Panc1 (cell line): ENCODE data around the gene TMC4. TPM values are rescaled to one million over a fixed set of nuclear protein-coding genes. Genes with fewer than 3 reads are reported as not detected.
"Not testable (repeated sequence)": the region's sequence is repeated elsewhere in the genome, so short reads cannot be mapped to it uniquely, and the experiment has no call there.

ENCODE experiments used
- ATAC-seq: fragments of 200-7000 bp; cut with Tn5 transposase; 2 replicates; pipeline ENCODE4 v1.9.1; 2020; ENCODE audit warnings: mild to moderate bottlenecking, moderate library complexity
- BruUV-seq: library from RNA; stranded (reverse); fragments of 400-500 nt; replicated peaks from 2 replicates; lab custom pipeline; 2021; lab: Mats Ljungman, UMichigan
- CTCF ChIA-PET: fragments of 300-600 bp; sonication (Branson Sonifier 250); formaldehyde crosslinking; loops from one replicate; lab custom pipeline; 2022; ENCODE audit warnings: antibody characterized with exemption; lab: Charles Lee
- POLR2A ChIA-PET: fragments of 300-600 bp; sonication (Branson Sonifier 250); formaldehyde crosslinking; loops from one replicate; lab custom pipeline; 2022; ENCODE audit warnings: antibody characterized with exemption; lab: Charles Lee
- DNase-seq: peaks from one replicate; pipeline ENCODE4 v3.0.0-alpha.2; 2010; ENCODE audit warnings: low read depth, low spot score
- H3K27ac ChIP-seq: 2 replicates; pipeline ENCODE4 v1.5.1; 2011; ENCODE audit warnings: mild to moderate bottlenecking, low read length, inconsistent platforms
- H3K27me3 ChIP-seq: fragments of 200-500 bp; sonication (Bioruptor generic); 2 replicates; pipeline ENCODE4 v1.6.0; 2014; ENCODE audit warnings: low read length, inconsistent platforms; ENCODE audit not compliant: control insufficient read depth, insufficient read depth
- H3K36me3 ChIP-seq: fragments of 200-500 bp; sonication (Bioruptor generic); 2 replicates; pipeline ENCODE4 v1.5.1; 2014; ENCODE audit warnings: inconsistent platforms, mild to moderate bottlenecking, low read length, moderate library complexity; ENCODE audit not compliant: control insufficient read depth, insufficient read depth
- H3K4me1 ChIP-seq: 2 replicates; pipeline ENCODE4 v1.5.1; 2011; ENCODE audit warnings: inconsistent platforms, mild to moderate bottlenecking, low read length, moderate library complexity; ENCODE audit not compliant: control insufficient read depth, insufficient read depth
- H3K4me3 ChIP-seq, 2 experiments: 2 replicates each; pipeline ENCODE4 v1.5.1; 2011 to 2012; ENCODE audit warnings: low read depth in 2 of 2, low read length in 2 of 2, mild to moderate bottlenecking in 2 of 2, inconsistent platforms in 1 of 2, moderate library complexity in 1 of 2
- H3K9me3 ChIP-seq: fragments of 200-500 bp; sonication (Bioruptor generic); 2 replicates; pipeline ENCODE4 v1.5.1; 2014; ENCODE audit warnings: low read depth, mild to moderate bottlenecking, inconsistent platforms, low read length, moderate library complexity; ENCODE audit not compliant: control insufficient read depth, insufficient read depth
- POLR2AphosphoS5 ChIP-seq: IDR thresholded peaks from 2 replicates; pipeline ENCODE4 v1.6.1; 2012; ENCODE audit warnings: mild to moderate bottlenecking, low read depth, low read length, moderate library complexity
- SIN3A ChIP-seq: IDR thresholded peaks from 2 replicates; pipeline ENCODE4 v1.6.1; 2012; ENCODE audit warnings: low read depth, mild to moderate bottlenecking, low read length, moderate library complexity, borderline replicate concordance; ENCODE audit not compliant: insufficient read depth
- TCF7L2 ChIP-seq: IDR thresholded peaks from 2 replicates; pipeline ENCODE4 v1.6.1; 2011; ENCODE audit warnings: mild to moderate bottlenecking, low read depth, low read length, inconsistent platforms
- in situ Hi-C: cut with HindIII; loops from 2 replicates; pipeline ENCODE4 v1.10.0; 2016; ENCODE audit warnings: low sequenced_read_pairs, low pct_unique_long_range_greater_than_20kb
- intact Hi-C: fragments of 100-400 bp; cut with micrococcal nuclease; formaldehyde crosslinking; loops from one replicate; pipeline ENCODE4 v1.10.0; 2022; ENCODE audit not compliant: unreplicated experiment
- total RNA-seq: library from RNA; stranded (reverse); gene quantifications from one replicate; pipeline ENCODE4 v1.2.1, GENCODE V29; 2021; ENCODE audit not compliant: unreplicated experiment
- TF ChIP-seq, protein P1 (sequence below): fragments of 450-650 bp; IDR thresholded peaks from 2 replicates; pipeline ENCODE4 v1.5.1; 2017; ENCODE audit warnings: mild to moderate bottlenecking
- TF ChIP-seq, protein P2 (sequence below), 2 experiments: IDR thresholded peaks; 2 replicates each; pipeline ENCODE4 v1.6.1; 2011 to 2012; ENCODE audit warnings: low read depth in 2 of 2, control low read depth in 1 of 2, low read length in 1 of 2, mild to moderate bottlenecking in 1 of 2, moderate library complexity in 1 of 2; ENCODE audit not compliant: insufficient read depth in 1 of 2

Gene TMC4
- total RNA-seq, 1 experiment from 2014 or later = 5.1 TPM

GRCh38 chr19:54173951-54174834 is 1.2 kb upstream of the TMC4 start:
- peak; percentile 33 for ATAC-seq
- BruUV-seq = no TSS peak
- no peak overlapping the region for H3K4me3 ChIP-seq
- no peaks in the 10 kb centered on the region for H3K27me3 ChIP-seq
- no peaks in the 10 kb centered on the region for H3K9me3 ChIP-seq
- DNase-seq = no peak
- CTCF ChIA-PET = no interaction called here
- intact Hi-C loops (no loop called here), in situ Hi-C loops (no loop called here)
- TF ChIP-seq POLR2AphosphoS5 = peak; percentile 26; the same call in 1 of the 2 replicates
- TF ChIP-seq TCF7L2 = no peak
- no peak overlapping the region for H3K27ac ChIP-seq
- peaks cover 9% of the 10 kb centered on the region for H3K4me1 ChIP-seq
- H3K36me3 ChIP-seq = no peaks in the 10 kb centered on the region
- POLR2A ChIA-PET = interaction anchor here (0.6 to 1.4 kb wide), 3 partner anchors 15 to 37 kb away, joined by 3 read pairs; partner anchors contain the start of gene MBOAT7

GRCh38 chr19:54173359-54173699 is 369 bp upstream of the TMC4 start:
- BruUV-seq = no TSS peak
- H3K27ac ChIP-seq = no peak overlapping the region
- CTCF ChIA-PET = interaction anchor here (0.6 kb wide), 1 partner anchor 15 kb away, joined by 4 read pairs; no protein-coding TSS in a partner anchor
- in situ Hi-C loops = no loop called here
- intact Hi-C loops = no loop called here
- DNase-seq = no peak
- peaks cover 9% of the 10 kb centered on the region for H3K4me1 ChIP-seq
- TF ChIP-seq, protein P1, sequence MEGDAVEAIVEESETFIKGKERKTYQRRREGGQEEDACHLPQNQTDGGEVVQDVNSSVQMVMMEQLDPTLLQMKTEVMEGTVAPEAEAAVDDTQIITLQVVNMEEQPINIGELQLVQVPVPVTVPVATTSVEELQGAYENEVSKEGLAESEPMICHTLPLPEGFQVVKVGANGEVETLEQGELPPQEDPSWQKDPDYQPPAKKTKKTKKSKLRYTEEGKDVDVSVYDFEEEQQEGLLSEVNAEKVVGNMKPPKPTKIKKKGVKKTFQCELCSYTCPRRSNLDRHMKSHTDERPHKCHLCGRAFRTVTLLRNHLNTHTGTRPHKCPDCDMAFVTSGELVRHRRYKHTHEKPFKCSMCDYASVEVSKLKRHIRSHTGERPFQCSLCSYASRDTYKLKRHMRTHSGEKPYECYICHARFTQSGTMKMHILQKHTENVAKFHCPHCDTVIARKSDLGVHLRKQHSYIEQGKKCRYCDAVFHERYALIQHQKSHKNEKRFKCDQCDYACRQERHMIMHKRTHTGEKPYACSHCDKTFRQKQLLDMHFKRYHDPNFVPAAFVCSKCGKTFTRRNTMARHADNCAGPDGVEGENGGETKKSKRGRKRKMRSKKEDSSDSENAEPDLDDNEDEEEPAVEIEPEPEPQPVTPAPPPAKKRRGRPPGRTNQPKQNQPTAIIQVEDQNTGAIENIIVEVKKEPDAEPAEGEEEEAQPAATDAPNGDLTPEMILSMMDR = no peak
- TF ChIP-seq, protein P2, sequence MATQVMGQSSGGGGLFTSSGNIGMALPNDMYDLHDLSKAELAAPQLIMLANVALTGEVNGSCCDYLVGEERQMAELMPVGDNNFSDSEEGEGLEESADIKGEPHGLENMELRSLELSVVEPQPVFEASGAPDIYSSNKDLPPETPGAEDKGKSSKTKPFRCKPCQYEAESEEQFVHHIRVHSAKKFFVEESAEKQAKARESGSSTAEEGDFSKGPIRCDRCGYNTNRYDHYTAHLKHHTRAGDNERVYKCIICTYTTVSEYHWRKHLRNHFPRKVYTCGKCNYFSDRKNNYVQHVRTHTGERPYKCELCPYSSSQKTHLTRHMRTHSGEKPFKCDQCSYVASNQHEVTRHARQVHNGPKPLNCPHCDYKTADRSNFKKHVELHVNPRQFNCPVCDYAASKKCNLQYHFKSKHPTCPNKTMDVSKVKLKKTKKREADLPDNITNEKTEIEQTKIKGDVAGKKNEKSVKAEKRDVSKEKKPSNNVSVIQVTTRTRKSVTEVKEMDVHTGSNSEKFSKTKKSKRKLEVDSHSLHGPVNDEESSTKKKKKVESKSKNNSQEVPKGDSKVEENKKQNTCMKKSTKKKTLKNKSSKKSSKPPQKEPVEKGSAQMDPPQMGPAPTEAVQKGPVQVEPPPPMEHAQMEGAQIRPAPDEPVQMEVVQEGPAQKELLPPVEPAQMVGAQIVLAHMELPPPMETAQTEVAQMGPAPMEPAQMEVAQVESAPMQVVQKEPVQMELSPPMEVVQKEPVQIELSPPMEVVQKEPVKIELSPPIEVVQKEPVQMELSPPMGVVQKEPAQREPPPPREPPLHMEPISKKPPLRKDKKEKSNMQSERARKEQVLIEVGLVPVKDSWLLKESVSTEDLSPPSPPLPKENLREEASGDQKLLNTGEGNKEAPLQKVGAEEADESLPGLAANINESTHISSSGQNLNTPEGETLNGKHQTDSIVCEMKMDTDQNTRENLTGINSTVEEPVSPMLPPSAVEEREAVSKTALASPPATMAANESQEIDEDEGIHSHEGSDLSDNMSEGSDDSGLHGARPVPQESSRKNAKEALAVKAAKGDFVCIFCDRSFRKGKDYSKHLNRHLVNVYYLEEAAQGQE (IDR thresholded peaks at IDR 0.05; ENCODE audit: insufficient read depth in 1 of 2, low read depth in 2 of 2, low read length in 1 of 2) = no peak
- TF ChIP-seq TCF7L2 (no peak), POLR2AphosphoS5 (no peak; the same call in 1 of the 2 replicates), SIN3A (no peak)
- H3K27me3 ChIP-seq = no peaks in the 10 kb centered on the region
- H3K4me3 ChIP-seq = no peak overlapping the region
- no peaks in the 10 kb centered on the region for H3K9me3 ChIP-seq
- POLR2A ChIA-PET = interaction anchor here (0.6 to 1.4 kb wide), 4 partner anchors 16 to 306 kb away, joined by 3 read pairs; partner anchors contain the start of gene MBOAT7
- no peak for ATAC-seq
- no peaks in the 10 kb centered on the region for H3K36me3 ChIP-seq

DNA sequence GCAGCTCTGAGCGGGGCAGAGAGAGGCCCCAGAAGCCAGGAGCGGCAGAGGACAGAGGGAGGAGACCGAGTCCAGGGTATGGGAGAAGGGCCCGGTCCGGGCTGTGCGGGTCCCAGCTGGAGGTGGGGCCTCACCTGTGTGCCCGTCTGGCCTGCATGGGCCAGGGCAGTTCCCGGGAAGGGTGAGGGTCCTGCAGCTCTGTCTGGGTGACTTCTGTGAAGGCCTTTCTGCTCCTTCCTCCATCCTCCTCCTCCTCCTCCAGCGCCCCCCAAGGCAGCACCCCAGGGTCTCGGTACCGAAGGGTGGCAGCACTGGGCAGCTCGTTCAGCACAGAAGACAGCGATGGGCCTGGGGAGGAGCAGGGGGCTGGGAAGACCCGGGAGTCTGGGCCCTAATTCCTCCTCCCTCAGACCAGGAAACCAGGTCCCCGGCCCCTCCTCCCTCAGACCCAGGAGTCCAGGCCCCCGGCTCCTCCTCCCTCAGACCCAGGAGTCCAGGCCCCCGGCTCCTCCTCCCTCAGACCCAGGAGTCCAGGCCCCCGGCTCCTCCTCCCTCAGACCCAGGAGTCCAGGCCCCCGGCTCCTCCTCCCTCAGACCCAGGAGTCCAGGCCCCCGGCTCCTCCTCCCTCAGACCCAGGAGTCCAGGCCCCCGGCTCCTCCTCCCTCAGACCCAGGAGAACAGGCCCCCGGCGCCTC is 1.1 kb downstream of the TMC4 start:
- H3K4me3 ChIP-seq, H3K4me1 ChIP-seq, ATAC-seq, in situ Hi-C loops, POLR2A ChIA-PET, H3K27me3 ChIP-seq, intact Hi-C loops, H3K36me3 ChIP-seq, H3K27ac ChIP-seq, H3K9me3 ChIP-seq, CTCF ChIA-PET, BruUV-seq, DNase-seq: not testable (repeated sequence)
